ENCODE data around the gene BIRC5.

Gene BIRC5

DNA sequence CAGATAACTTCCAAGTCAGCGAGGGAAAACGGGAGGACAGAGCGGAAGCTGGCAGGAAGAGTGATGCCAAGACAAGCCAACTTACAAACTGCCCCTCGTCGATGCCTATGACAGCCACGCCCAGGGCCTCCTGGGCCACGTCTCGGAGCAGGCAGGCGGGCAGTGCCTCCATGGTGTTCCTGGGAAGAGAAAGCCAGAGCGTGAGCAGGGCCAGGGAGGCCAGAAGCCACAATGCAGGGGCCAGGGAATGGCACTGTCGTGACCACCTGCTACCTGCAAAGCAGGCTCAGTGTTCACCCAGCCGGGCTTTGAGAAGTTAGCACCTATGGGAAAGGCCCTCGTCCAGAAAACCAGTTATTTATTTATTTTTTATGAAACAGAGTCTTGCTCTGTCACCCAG, 31.5 kb upstream of the BIRC5 start:
- DNase-seq (ENCODE audit: low read depth, low spot score): no peak
- H3K27ac ChIP-seq: no peak overlapping the region

DNA sequence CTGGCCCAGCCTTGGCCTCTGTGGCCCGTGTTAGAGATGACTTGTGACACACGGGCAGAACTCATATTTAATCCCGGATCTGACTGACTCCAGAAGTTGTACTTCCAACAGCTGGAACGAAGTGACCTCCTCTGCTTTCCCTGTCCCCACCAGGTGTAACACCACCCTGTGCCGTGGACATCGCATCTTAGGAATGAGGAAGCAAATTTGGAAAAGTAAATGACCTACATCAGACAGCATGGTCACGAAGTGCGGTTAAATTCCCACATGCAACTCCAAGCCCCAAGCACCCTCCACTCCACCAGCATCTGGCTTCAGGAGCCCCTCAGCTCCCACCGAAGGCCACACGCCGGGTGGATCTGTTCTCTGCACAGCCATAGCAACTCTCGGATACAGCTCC, 30.1 kb upstream of the BIRC5 start:
- H3K27ac ChIP-seq: no peak overlapping the region
- DNase-seq (ENCODE audit: low read depth, low spot score): no peak

DNA sequence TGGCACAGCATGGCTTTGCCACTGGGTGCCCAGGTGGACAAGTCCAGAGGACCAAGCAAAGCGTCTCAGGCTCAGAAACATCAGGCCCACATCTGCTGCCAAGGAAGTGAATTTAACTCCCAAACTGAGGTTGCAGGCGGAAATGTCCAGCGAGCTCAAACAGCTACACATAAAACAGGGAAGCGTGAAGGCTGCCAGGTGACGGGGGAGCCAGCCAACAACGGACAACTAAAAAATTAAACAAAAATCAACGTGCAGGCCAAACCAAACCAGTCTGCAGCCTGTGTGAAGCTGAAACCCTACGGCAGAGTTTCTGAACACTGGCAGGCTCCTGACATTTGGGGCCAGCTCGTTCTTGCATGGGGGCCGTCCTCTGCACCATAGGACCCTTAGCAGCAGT, 29.7 kb upstream of the BIRC5 start:
- no peak for DNase-seq (ENCODE audit: low read depth, low spot score)

DNA sequence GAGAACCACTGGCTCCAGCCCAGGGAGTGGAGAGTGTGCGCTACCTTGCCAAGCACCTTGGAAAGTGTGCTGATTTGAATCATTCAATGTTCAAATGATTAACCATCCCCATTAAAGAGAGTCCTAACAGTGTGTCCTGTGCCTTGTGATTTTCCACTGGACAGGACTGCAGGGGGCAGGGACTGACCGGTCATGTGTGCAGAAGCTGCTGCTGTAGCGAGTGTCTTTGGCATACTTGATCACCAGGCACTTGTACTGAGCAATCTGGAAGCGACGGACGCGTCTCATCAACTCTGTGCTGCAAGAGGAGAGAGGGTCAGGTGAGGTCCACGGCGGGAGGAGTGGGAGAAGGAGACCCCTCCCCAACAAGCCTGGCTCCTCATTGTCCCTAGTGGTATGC, 29.2 kb upstream of the BIRC5 start:
- H3K27ac ChIP-seq: no peak overlapping the region
- DNase-seq (ENCODE audit: low read depth, low spot score): no peak

More for the DNA sequence above, 29.7 kb upstream of the BIRC5 start:
- no peak overlapping the region for H3K27ac ChIP-seq

DNA sequence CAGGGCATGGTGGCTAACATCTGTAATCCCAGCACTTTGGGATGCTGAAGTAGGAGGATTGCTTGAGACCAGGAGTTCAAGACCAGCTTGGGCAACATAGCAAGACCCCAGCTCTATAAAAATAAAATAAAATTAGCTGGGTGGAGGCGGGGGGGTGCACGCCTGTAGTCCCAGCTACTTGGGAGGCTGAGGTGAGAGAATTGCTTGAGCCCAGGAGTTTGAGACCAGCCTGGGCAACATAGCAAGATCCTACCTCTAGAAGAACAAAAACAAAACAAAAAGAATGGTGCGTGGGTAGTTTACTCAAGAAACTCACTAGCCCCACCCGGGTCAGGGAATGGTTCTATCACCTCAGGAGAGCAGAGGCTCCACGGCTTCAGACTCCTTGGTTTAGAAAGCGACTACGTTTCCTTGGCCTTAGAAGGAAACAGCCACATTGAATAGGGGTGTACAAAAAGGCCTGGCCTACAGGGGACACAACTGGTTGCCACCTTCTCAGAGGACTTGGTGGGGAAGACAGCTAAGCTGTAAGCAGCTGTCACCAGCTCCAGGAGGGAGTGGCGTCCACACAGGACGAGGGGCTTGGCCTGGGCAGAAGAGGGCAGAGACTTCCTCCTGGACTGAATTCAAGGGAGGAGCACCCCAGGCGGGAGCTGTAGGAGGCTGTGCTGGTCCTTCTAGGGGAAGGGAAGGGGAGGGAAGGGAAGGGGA, 27.9 kb upstream of the BIRC5 start:
- no peak for DNase-seq (ENCODE audit: low read depth, low spot score)
- H3K27ac ChIP-seq: no peak overlapping the region

DNA sequence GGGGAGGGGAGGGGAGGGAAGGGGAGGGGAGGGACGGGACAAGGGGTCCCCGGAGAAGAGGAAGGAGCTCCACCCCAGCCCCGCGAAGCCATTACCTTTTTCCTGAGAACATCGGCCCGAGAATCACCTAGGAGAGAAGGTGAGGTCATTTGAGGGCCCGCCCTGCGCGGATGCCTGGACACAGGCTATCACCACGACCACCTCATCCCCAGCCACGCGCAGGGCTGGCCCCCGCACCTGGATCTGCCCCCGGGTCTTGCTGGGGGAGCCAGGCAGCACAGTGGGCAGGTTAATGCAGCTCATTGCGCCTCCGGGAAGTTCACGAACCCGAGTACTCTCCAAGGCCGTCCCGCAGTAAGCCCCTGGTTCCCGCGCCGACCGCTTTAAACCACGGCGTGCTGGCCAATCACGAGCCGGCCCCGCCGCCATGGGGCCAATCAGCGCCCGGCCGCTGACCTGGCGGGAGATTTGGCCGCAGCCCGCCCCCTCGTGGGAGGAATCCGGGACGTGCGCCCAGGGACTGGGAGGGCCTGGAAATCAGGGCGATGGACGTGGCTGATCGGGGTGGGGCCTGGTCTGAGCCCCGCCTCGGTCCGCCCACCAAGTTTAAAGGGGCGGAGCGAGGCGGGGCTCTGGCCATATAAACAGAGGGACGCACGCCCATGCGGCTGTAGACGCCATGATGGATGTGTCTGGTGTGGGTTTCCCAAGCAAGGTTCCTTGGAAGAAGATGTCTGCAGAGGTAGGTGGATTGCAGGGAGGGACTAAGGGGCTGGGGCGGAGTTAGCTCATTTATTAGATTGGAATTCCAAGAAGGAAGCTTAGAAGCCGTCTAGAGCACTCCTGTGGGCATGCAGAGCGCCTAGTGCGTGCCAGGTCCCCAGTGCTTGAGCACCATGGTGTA, 27.1 kb upstream of the BIRC5 start, which contains the start of the genes AFMID and TK1:
AFMID (plus strand) TSS at position 671 of the 904 bp plus-strand sequence; CDS start at position 680, 9 bp downstream.
TK1 (minus strand) TSS at position 361 of the 904 bp plus-strand sequence; CDS start at position 303, 58 bp downstream.
- DNase-seq (ENCODE audit: low read depth, low spot score): peak; percentile 84
- H3K27ac ChIP-seq: peak within 1 kb of the TSS; percentile 12

DNA sequence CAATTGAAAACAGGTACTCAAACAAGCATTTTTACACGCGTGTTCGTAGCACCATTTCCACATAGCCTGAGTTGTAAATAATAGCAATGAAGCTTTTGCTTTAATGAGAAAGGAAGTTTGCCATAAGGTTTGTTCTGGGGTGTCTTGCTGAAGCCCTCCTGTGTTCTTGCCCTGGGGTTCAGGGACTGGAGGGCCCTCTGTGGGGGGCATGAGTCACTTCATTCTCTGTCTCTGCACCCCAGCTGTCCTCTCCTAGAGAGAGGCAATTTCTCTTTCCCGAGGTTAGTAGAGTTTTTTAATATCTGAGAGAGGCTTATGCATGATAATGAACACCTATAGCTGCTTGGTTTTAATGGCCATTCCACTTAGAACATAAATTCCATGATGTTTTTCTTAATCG, 17.3 kb upstream of the BIRC5 start:
- no peak for DNase-seq (ENCODE audit: low read depth, low spot score)
- peak overlapping the region; percentile 27 for H3K27ac ChIP-seq

DNA sequence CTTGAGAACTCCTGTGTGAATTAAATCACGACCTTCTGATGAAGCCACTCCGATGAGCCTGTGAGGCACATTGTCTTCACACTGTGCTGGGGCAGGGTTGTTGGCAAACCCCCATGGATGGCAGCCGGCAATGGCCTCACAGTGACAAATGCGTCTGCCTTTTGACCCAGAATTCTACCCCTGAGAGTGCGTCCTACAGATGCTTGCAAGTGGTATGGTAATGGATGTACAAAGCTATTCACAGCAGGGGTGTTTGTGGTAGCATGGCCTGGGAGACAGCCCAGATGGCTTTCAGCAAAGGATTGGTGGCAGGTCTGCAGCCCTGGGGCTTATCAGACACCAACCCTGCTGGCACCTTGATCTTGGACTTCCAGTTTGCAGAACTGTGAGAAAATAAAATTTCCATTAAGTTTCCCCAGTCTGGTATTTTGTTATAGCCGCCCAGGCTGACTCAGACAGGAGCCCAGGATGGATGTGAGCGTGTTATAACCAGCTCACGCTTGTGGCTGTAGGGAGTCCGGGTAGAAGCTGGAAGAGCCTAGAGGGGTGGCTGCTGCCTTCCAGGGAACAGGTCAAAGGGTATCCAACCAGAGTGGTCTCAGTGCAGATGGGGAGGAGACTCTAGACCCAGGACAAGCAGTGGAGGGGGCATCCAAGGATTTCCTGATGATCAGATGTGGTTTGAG, 16.8 kb upstream of the BIRC5 start:
- H3K27ac ChIP-seq: peak overlapping the region; percentile 27
- no peak for DNase-seq (ENCODE audit: low read depth, low spot score)

DNA sequence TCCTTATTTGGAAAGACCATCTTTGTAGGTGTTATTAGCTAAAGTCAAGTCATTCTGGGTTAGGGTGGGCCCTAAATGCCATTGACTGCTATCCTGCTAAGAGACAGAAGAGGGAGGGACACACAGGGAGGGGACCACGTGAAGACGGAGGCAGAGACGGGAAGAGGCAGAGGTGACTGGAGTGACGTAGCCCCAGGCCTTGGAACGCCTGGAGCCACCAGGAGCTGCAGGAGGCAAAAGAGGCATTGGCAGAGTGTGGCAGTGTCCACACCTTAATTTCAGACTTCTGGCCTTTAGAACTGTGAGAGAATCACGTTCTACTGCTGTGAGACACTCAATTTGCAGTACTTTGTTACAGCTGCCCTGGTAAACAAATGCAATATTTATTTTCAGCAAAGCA, 13.6 kb upstream of the BIRC5 start:
- H3K27ac ChIP-seq: no peak overlapping the region
- DNase-seq (ENCODE audit: low read depth, low spot score): no peak

DNA sequence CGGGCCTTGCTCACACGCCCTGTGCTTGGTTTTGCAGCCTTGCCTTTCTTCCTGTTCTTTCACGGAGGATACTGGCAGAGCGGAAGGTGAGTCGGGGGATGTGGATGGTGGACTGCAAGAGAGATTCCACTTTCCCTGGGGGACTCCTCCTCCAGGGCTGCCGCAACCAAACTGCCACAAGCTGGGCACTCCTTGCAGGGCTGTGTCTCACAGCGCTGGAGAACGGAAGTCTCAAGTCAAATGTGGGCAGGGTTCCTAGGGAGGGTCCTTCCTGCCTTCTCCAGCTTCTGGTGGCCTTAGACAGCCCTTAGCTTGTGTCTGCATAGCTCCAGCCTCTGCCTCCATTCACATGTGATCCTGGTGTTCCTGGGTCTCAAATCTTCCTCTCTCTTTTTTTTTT, 11.4 kb upstream of the BIRC5 start:
- H3K27ac ChIP-seq: no peak overlapping the region
- no peak for DNase-seq (ENCODE audit: low read depth, low spot score)

DNA sequence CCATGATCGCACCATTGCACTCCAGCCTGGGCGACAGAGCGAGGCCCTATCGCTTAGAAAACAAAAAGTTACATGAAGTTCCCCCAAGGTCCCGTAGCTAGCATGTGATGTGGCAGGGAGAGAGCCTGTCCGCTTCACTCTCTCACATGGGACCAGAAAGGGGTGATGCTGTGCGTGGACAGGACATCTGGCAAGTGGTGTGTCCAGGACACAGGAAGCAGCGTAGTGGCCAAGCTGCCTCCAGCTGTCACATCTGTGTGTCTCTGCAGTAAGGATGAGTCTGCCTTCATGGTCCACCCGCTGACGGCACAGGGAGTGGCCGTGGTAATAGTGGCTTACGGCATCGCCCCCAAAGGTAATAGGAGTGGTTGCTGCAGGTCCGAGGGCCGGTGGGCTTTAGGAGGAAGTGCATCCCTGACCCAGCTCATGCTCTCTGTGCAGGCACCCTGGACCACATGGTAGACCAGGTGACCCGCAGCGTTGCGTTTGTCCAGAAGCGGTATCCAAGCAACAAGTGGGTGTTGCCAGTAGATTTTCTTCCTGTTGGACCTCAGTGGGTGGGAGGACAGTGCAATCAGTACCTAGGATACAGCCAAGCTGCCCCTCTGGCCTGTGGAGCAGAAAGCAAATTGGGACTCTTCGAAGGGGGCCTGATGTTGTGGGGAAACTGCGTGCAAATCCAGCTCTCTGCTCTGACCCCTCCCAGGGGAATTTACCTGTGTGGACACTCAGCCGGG, 9.5 kb upstream of the BIRC5 start:
- DNase-seq (ENCODE audit: low read depth, low spot score): no peak
- no peak overlapping the region for H3K27ac ChIP-seq

DNA sequence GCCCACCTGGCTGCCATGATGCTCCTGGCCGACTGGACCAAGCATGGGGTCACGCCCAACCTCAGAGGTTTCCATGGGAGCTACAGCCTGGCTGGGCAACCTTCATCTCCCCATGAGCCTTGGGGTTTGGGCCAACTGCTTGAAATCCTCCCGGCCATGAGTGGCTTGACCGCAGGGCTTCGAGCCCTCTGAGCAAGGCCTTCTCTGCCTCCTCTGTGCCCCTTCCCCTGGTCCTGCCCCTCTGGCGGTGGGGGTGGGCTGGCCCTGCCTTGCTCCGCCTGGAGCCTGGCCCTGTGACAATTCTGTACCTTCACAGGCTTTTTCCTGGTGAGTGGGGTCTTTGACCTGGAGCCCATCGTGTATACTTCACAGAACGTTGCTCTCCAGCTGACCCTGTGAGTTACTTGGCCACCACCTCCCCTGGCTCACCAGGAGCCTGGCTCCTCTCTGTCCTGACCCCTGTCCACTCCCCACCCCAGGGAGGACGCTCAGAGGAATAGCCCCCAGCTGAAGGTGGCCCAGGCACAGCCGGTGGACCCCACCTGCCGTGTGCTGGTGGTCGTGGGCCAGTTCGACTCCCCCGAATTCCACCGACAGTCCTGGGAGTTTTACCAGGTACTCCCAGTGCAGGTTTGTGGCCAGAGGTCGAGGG, 8.8 kb upstream of the BIRC5 start:
- H3K27ac ChIP-seq: no peak overlapping the region
- no peak for DNase-seq (ENCODE audit: low read depth, low spot score)

DNA sequence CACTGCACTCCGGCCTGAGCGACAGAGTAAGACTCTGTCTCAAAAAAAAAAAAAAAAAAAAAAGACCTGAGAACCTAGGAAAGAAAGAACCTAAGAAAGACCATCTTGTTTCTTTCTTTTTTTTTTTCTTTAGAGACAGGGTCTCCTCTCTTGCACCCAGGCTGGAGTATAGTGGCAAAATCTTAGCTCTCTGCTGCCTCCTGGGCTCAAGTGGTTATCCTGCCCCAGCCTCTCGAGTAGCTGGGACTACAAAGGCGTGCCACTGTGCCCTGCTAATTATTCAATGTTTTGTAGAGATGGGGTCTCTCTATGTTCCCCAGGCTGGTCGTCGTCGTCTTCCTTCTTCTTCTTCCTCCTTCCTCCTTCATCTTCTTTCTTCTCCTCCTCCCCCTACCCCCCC, 7.8 kb upstream of the BIRC5 start:
- no peak for DNase-seq (ENCODE audit: low read depth, low spot score)
- H3K27ac ChIP-seq: no peak overlapping the region

DNA sequence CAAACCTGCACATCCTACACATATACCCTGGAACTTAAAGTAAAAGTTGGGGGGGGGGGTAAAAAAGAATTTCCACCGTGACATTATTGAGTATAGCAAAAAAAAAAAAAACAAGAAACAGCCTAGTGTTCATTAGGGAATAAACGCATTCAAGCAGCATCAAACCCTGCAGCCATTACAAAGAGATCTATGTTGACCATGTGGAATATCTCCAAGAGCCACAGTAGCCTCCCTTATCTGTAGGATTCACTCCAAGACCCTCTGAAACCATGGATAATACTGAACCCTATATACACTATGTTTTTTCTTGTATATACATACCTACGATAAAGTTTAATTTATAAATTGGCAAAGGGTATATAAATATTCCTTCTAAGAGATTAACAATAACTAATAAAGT, 5.6 kb upstream of the BIRC5 start:
- no peak overlapping the region for H3K27ac ChIP-seq
- DNase-seq (ENCODE audit: low read depth, low spot score): no peak

DNA sequence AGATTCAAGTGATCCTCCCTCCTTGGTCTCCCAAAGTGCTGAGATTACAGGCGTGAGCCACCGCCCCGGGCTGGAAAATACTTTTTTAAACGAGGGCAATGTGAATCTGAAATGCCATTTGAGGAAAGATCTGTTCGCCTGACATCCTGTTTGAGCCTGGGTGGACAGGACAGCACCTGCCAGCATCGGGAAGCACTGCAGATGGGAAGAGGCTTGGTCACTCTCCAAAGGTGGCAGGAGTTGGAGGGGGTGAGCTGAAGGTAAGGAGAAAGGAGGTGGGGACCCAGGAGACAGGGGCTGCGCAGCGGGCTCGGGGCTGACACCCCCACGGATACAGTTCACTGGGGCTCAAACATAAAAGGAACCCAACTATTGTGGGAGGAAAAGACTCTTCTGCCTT, 3.9 kb upstream of the BIRC5 start:
- no peak for DNase-seq (ENCODE audit: low read depth, low spot score)
- H3K27ac ChIP-seq: no peak overlapping the region

DNA sequence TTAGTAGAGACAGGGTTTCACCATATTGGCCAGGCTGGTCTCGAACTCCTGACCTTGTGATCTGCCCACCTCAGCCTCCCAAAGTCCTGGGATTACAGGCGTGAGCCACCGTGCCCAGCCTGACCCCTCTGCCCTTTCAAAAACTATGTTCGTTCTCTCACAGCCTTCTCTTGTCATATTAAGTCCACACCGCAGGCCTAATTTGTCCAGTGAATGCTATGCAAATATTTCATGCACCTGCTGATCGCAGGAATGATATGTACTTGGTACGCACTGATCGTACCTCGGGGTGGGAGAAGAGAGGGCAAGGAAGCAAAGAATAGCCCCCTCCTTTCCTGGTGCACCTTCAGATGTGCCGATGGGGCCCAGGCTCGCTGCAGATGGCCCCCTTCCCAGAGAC, 3.0 kb upstream of the BIRC5 start:
- no peak overlapping the region for H3K27ac ChIP-seq
- no peak for DNase-seq (ENCODE audit: low read depth, low spot score)

DNA sequence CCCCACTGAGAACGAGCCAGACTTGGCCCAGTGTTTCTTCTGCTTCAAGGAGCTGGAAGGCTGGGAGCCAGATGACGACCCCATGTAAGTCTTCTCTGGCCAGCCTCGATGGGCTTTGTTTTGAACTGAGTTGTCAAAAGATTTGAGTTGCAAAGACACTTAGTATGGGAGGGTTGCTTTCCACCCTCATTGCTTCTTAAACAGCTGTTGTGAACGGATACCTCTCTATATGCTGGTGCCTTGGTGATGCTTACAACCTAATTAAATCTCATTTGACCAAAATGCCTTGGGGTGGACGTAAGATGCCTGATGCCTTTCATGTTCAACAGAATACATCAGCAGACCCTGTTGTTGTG, 631 bp downstream of the BIRC5 start:
- no peak overlapping the region for H3K27ac ChIP-seq
- no peak for DNase-seq (ENCODE audit: low read depth, low spot score)

DNA sequence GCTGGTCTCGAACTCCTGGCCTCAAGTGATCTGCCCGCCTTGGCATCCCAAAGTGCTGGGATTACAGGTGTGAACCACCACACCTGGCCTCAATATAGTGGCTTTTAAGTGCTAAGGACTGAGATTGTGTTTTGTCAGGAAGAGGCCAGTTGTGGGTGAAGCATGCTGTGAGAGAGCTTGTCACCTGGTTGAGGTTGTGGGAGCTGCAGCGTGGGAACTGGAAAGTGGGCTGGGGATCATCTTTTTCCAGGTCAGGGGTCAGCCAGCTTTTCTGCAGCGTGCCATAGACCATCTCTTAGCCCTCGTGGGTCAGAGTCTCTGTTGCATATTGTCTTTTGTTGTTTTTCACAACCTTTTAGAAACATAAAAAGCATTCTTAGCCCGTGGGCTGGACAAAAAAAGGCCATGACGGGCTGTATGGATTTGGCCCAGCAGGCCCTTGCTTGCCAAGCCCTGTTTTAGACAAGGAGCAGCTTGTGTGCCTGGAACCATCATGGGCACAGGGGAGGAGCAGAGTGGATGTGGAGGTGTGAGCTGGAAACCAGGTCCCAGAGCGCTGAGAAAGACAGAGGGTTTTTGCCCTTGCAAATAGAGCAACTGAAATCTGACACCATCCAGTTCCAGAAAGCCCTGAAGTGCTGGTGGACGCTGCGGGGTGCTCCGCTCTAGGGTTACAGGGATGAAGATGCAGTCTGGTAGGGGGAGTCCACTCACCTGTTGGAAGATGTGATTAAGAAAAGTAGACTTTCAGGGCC, 5.5 kb downstream of the BIRC5 start:
- no peak overlapping the region for H3K27ac ChIP-seq
- DNase-seq (ENCODE audit: low read depth, low spot score): no peak

DNA sequence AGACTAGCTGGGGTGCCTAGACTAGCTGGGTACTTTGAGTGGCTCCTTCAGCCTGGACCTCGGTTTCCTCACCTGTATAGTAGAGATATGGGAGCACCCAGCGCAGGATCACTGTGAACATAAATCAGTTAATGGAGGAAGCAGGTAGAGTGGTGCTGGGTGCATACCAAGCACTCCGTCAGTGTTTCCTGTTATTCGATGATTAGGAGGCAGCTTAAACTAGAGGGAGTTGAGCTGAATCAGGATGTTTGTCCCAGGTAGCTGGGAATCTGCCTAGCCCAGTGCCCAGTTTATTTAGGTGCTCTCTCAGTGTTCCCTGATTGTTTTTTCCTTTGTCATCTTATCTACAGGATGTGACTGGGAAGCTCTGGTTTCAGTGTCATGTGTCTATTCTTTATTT, 9.0 kb downstream of the BIRC5 start:
- DNase-seq (ENCODE audit: low read depth, low spot score): no peak
- no peak overlapping the region for H3K27ac ChIP-seq

Data from epithelial cell of prostate (primary cell).